ENCODE measurements around the gene UVRAG.
"Not testable (repeated sequence)": the region's sequence is repeated elsewhere in the genome, so short reads cannot be mapped to it uniquely, and the experiment has no call there.

The UVRAG gene

DNA sequence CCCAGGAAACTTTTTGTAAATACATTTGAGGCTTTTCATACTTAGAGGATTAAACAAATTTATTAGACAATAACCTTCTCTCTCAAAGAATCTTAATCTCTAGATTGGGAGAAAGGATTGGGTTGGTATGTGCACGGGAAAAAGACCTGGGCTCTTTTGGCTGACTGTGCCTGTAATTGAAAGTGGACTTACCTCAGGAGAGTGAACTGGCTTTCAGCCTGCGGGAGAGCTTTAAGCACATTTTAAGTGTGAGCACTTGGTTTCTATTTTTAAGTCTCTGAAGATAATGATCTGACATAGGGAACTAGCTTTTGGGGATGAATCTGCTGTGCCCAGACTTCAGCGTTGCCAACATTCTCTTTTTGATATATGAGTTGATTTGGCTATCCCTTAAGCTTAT, 35.8 kb downstream of the UVRAG start:
- no peak for DNase-seq

DNA sequence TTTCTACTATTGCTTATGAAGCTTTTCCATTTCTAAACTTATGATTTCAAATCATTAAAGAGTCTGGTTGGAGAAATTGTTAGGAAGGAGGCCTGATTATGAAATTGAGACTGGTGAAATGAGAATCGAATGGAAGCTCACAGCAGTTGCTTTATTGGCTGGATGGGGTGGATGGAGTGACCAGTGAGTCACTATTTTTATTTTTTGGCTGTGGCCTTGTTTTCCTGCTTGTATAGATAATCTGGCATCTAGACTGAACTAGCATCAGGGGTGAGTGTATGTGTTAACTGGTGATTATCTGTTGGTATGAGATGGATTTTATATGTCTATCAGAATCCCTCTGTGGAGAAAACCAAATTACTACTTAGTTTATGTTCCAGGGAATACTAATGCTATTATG, 36.2 kb downstream of the UVRAG start:
- no peak for DNase-seq

DNA sequence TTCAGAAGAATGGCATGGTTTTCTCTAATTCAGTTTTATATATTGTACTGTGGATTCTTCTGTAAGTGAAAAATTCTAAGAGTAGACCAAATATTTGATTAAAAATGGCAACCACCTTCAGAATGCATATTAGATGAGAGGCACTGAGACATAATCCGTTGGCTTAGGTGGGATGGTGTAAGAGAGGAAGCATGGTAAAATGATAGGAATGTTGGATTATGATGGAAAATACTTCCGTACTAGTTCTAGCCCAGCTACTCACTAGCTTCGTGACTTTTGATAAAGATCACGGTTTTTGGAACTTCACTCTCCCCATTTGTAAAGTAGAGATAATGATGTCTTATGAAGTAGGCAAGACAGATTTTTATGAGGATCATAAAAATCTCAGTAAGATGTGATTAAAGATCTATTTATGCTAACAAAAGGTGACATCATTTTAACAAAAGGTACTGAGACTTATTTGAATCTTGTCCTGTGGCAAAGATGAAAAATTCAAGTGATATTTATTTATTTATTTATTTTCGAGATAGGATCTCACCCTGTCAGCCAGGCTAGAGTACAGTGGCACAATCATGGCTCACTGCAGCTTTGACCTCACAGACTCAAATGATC, 37.5 kb downstream of the UVRAG start:
- no peak for DNase-seq

DNA sequence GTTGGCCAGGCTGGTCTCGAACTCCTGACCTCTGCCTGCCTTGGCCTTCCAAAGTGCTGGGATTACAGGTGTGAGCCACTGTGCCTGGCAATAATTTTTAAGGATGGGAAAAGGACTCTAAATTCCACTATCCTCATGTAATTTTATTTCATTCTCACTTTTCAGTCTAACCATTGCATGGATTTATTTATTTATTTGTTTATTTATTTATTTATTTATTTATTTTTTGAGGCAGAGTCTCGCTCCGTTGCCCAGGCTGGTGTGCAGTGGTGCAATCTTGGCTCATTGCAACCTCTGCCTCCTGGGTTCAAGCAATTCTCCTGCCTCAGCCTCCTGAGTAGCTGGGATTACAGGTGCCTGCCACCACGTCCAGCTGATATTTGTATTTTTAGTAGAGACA, 38.6 kb downstream of the UVRAG start:
- DNase-seq, result not testable (repeated sequence)

DNA sequence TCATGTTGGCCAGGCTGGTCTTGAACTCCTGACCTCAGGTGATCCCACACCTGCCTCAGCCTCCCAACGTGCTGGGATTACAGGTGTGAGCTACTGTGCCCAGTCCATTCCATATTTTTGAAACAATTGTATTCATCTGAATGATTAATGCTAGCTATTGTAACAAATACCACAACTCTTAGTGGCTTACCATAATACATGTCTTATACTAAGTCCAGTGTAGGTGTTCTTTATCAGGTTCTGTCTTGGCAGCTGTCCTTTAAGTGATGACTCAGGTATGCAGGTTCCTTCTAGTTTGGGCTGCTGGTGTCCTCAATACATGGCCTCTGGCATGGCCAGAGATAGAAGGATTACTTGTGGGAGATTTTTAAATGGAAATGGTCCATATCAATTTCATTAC, 39.0 kb downstream of the UVRAG start:
- DNase-seq, result no peak

DNA sequence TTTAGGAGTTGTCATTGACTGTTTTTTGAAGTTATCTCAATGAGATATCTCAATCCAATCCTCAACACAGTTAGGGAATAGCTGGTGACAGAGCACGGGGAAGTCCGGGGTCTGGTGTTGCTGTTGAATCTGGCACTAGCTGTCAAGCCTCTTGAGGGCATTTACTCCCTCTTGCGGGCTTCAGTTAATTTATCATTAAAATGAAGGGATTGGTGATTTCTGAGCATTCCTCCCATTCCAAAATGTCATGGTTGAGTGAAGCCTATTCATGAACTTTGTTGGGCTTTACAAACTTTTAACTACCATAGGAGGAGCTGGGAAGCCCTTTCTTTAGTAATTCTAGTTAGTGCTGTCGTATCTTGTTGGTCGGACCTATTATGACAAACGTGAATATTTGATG, 40.2 kb downstream of the UVRAG start:
- DNase-seq, result no peak

DNA sequence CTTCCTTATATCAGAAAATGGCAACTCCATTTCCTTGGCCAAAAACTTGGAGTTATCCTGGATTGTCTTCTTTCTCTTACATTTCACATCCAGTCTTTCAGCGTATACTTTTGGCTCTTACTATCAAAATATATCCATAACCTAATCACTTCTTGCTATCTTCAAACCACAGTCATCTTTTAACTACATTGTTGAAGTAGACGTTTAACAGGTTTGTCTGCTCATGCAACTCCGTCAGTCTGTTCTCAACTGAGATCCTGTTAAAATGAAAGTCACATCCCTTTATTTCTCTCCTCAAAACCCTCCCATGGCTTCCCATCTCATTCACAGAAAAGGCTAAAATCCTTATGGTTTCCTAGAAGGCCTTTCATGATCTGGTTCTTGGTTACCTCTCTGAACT, 41.9 kb downstream of the UVRAG start:
- no peak for DNase-seq

DNA sequence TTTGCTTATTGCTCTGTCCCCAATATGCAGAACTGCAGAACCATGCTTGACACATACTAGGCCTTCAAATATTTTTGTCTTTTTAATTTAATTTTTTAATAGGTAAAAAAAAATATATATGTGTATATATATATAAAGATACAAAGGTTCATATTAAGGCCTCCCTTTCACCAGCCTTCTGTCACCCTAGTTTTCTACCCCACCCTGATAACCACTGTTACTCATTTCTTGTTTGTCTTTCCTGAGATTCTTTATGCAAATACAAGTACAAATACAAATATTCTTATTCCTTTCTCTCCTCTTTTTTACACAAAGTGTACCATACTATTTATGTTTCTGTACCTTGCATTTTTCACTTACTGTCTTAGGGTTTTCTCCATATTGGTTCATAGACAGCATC, 43.0 kb downstream of the UVRAG start:
- DNase-seq, result no peak

DNA sequence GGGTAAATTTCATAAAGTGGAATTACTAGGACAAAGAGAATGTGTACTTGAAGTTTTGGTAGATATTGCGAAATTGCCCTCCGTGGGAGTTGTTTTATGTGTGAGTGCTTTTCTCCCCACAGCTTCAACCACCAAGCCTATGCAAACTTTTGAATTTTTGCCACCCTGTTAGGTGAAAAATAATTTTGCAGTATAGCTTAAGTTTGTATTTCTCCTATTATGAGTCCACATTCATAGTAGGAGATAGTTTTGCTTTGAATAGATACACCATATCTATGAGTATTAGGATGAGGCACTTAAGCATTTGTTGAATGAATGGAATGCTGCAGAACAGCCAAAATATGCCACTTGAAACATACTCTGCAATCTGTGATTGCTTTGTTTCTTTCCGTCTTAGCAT, 43.6 kb downstream of the UVRAG start:
- no peak for DNase-seq

DNA sequence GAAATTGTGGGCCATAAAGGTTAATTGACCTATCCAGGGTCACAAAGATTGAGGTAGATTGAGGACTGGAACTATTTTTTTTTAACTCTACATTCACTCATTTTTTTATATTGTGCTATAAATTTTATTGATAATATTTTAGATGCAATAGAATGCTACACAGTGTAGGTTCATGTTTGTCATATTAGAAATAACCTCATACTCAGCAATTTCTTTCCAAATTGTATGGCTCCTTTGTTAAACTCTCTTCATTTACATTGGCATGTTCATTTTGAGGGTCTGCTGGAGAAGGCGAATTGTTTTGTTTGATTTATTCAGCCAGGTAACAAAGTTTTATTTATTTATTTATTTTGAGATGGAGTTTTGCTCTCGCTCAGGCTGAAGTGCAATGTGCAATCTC, 44.6 kb downstream of the UVRAG start:
- no peak for DNase-seq

DNA sequence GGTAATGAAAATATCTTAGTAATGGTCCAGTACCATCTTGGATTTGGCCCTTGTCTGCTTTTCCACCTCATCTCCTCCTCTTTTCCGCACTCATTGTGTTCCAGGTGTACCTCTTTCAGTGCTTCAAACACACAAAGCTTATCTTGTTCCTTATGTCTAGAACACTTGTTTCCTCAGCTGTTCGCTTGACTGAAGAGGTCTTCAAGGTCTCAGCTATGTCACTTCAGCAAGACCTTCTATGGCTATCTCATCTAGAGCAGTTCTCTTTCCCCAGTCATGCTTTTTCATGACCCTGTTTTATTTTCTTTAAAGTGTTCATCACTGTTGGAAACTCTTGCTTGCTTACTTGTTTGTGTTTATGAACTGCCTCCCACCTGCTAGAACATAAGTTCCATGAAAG, 47.4 kb downstream of the UVRAG start:
- no peak for DNase-seq

DNA sequence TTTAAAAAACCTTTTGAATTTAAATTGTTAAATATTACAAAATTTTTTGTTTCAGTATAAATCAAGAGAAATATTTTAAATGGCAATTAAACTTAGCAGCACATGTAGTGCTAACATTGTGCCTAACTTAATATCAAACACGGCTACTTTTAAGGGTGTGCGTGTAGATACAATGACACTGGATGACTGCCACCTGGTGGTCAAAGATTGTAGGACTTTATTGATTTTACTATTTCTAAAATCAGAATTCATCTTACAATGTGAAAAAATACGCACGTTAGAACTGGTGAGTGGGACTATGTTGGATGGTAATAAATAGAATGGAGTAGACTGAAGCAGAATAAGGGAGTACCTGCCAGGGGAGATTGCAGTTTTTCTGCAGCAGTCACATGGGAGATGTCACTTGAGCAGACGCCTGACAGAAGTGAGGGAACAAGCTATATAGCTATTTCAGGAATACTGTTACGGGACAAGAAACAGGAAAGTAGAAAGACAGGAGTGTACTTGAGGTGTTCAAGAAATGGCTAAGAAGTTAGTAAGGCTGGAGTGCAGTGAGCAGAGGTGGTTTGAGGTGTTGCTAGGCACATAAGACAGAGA, 52.9 kb downstream of the UVRAG start:
- no peak for DNase-seq

DNA sequence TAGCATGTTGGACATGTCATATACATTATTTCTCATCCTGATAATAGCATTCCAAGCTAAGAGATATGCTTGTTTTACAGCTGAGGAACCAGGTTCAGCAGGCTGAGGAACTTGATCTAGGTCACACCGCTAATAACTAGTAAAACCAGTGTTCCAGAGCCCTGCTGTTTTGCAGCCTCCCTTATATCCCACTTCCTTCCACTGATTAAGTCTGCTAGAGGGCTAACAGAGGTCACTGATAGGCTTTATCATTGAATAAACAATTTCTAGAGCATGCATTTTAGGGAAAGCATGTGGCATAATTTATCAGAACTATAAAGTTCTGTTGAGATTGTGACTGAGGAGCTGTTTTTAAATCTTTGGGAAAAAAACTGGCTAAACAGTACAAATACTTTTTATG, 54.0 kb downstream of the UVRAG start:
- DNase-seq, result no peak

DNA sequence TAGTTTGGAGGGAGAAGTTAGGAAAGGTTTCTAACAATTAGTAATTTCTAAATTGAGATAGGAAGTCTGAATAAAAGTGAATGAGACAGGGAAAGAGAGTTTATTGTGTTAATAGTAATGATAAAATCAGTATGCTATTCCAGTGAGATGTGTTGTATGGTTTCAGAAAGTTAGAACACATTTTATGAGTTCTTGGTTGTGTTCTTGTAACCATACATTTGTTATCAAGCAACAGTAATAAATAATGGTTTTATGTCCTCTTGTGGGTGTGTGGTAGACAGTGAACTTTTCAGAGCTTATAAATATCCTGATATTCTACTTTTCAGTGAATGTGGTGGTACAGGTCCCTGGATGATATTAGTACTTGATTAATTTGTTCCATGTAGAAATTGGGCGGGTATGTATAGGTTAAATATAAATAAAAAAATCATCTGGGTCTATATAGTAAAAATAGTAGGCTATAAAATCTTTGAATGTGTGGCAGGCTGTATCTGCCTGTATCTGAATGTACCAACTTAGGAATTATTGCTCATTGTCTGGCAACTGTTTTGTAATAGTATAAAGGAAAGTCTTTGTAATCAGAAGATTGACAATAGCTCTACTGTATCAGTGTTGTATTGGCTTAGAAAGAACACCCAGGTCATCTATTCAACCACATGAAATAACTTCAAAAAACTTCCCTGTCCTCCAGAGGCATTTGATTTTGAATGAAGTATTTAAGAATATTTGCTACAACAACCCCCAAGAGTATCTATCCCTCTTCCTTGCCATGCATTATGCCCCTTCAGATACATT, 54.8 kb downstream of the UVRAG start:
- DNase-seq, result no peak

DNA sequence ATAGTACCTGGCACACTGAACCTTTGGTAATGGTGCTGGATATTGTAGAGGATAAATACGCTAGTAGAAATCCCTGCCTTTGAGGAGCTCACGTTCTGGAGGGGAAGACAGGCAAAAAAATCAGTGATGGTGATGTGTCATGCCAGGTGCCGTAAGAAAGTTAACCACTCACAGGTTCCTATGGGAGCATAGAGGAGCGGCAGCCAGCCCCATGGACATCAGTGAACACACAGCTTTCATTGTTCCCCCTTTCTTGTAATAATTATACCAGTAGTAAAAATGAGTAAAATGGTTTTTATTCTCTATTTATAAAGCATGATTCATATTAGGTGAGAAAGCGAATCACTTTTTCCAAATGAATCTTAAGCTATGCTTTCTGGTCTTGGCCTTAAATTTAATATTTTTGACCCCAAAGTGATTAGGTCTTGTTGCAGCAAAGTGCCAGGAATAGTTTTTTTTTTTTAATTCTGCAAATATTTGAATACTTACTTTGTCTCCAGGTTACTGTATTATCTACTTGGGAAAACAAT, 57.9 kb downstream of the UVRAG start:
- no peak for DNase-seq

DNA sequence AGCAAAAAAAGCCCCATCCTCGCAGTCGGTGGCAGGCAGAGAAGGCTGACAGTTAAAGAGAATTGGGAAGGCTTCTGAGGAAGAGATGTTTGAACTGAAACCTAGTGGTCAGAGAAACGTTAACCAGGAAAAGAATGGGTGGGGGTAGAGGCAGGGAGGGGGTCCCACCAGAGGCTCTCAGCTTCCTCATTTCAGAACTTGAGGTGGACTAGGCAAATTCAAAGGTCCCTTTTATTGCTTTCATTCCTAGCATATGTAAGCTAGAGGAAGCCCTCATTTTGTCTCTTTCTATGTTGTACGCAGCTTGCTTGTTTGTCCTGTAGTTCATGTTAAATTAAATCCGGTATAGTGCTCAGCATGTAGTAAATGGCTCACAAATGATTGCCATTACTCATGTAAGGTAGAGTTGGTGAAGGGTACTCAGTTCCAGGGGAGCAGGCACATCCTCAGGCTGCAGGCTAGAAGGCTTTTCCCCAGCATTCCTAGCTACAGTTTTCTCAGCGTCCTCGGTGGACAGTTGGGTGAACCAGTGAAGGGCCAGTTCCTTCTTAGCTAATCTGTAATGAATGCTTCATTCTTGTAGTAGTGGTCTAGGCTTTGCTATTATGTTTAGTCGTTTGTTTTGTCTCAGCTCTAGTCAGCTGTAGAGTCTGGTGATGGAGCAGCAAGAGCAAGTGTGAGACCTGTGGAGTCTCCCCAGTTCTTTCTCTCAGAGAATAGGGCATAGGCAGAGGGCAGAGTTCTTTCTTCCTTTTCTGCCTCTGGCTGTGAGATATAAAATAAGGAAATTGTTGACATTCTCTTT, 58.6 kb downstream of the UVRAG start:
- no peak for DNase-seq

DNA sequence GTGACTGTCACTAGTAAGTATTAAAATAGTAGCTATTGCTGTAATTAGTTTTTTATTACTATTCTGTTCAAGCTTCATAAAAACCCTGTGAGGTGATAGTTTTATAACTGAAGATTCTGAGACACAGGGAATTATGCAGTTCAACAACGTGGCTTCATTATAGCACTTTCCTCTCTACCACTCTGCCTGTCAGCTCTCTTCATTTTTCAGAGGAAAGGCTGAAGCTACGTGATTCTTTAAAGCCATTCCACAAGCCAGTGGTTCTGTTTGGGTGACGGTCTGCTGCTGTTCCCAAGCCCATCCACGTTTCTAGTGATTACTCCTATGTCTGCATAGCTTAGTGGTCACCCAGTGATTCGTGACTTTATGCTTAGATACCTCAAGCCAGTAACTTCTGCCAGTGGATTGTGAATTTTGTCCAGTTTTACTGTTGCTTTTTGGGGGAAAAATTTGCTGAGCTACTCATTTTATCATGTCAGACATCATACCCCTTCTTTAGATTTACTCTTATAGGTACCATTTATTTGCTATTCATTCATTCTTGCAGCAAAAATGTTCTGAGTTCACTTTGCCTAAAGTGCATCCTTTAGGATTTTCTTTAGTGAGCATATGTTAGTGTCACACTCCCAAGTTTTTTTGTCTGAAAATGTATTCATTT, 59.8 kb downstream of the UVRAG start:
- no peak for DNase-seq

DNA sequence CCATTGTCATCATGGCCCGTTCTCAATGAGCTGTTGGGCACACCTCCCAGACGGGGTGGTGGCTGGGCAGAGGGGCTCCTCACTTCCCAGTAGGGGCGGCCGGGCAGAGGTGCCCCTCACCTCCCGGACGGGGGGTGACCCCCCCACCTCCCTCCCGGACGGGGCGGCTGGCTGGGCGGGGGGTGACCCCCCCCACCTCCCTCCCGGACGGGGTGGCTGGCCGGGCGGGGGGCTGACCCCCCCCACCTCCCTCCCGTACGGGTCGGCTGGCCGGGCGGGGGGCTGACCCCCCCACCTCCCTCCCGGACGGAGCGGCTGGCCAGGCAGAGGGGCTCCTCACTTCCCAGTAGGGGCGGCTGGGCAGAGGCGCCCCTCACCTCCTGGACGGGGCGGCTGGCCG, 62.3 kb downstream of the UVRAG start:
- DNase-seq, result not testable (repeated sequence)

DNA sequence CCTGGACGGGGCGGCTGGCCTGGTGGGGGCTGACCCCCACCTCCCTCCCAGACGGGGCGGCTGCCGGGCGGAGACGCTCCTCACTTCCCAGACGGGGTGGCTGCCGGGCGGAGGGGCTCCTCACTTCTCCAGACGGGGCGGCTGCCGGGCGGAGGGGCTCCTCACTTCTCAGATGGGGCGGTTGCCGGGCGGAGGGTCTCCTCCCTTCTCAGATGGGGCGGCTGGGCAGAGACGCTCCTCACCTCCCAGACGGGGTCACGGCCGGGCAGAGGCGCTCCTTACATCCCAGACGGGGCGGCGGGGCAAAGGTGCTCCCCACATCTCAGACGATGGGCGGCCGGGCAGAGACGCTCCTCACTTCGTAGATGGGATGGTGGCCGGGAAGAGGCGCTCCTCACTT, 62.9 kb downstream of the UVRAG start:
- DNase-seq, result not testable (repeated sequence)

DNA sequence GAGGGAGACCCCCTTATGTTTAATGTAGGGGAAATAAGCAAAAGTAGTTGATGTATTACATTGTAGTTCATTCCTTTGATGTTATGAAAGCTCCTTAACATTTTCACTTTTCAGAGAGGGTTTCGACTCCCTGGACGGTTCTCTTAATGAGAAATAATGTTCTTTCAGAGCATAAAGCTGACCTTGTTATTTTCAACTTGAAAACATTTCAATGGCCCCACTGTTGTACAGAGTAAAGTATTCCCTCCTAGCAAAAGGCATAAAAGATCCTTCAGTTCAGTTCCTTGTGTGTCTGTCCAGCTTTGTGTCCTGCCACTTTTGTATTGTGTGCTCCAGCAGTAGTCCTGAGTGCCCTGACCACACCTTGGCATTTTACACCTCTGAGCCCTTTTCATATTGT, 63.9 kb downstream of the UVRAG start:
- DNase-seq, result no peak

DNA sequence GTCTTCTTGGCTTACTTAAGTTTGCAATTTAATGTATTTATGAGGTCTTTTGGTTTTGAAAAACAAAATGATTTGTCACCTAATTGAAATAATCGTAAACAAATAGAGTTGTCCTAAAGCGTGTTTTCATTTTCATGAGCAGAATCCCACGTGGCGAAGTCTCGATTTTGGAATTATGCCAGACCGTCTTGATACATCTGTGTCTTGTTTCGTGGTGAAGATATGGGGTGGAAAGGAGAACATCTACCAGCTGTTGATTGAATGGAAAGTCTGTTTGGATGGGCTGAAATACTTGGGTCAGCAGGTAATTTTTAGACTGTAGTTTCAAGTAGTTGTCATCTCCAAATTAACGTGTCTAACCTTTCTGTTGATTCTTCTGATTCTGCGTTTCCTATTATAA, 64.7 kb downstream of the UVRAG start:
- no peak for DNase-seq

DNA sequence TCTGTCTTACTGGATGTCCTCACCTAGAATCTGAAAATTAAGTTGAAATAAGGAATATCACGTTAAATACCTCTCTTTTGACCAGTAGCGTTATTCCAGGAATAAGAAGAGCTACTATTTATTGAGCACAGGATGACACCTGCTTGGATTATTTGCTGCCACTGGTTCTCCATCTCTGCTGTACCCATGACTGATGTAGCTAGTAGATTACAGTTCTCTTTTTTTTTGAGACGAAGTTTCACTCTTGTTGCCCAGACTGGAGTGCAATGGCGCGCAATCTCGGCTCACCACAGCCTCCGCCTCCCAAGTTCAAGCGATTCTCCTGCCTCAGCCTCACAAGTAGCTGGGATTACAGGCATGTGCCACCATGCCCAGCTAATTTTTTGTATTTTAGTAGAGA, 65.3 kb downstream of the UVRAG start:
- not testable (repeated sequence) for DNase-seq

DNA sequence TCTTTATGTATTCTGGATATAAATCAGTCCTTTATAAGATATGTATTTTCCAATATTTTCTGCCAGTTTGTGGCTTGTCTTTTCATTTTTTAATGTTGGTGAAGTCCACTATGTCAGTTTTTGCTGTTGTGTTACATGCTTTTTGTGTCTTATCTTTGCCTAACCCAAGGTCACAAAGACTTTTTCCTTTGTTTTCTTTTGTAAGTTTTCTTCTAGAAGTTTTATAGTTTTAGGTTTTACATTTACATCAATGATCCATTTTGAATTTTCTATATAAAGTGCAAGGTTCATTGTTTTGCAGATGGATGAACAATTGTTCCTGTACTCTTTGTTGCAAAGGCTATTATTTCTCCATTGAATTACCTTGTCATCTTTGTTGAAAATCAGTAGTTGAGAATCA, 69.3 kb downstream of the UVRAG start:
- DNase-seq, result no peak
